ENCODE measurements around the gene THAP7. TPM values are rescaled to one million over a fixed set of nuclear protein-coding genes. Genes with fewer than 3 reads are reported as not detected.

THAP7 gene
- total and polyA plus RNA-seq, 2 of the 4 experiments (the other 2 are of a cell fraction), result 14.2 to 19.8 TPM

GRCh38 chr22:20976291-20976877 is 25.5 kb downstream of the THAP7 start:
- H3K23ac ChIP-seq (ENCODE audit: low read depth, low read length), result no peak overlapping the region
- whole genome bisulfite sequencing, 2 experiments (ENCODE audit: extremely low coverage in 2 of 2, insufficient read length in 1 of 2), result 84% methylated on average over 14 of the region's 24 CpGs; no CpG with 5 or more reads in 1 of the 2 experiments
- H2BK120ac ChIP-seq (ENCODE audit: low read depth, low read length), result no peak overlapping the region
- H3K27ac ChIP-seq (ENCODE audit: insufficient read depth, low read length), result no peak overlapping the region
- H3K56ac ChIP-seq (ENCODE audit: extremely low read depth, insufficient read depth, low read length), result no peak overlapping the region
- ChIA-PET CTCF (no interaction called here), POLR2A (ENCODE audit: unreplicated experiment) (no interaction called here)
- peaks cover 2% of the 10 kb centered on the region for H3K4me1 ChIP-seq (ENCODE audit: control insufficient read depth, insufficient read depth, low read length)
- intact Hi-C loops (cut with micrococcal nuclease), result no loop called here
- no TSS peak for BruUV-seq (replicated peaks)
- dilution Hi-C loops (cut with HindIII; ENCODE audit: low sequenced_read_pairs, unreplicated experiment), result no loop called here
- no peak overlapping the region for H3K18ac ChIP-seq (ENCODE audit: low read depth, low read length)
- no peak overlapping the region for H3K4me2 ChIP-seq (ENCODE audit: low read depth, low read length)
- TF ChIP-seq MXI1 (IDR thresholded peaks at IDR 0.05; ENCODE audit: borderline replicate concordance, low read depth, low read length) (no peak), RFX5 (IDR thresholded peaks at IDR 0.05; ENCODE audit: low read depth, low read length) (no peak), MAZ (IDR thresholded peaks at IDR 0.05; ENCODE audit: borderline replicate concordance, low read depth, low read length) (no peak), CEBPB (IDR thresholded peaks at IDR 0.05; ENCODE audit: low read depth, low read length) (no peak), MAFK (IDR thresholded peaks at IDR 0.05; ENCODE audit: low read depth, low read length) (no peak), POLR2A (IDR thresholded peaks at IDR 0.05; ENCODE audit: low read depth, low read length) (no peak), CHD1 (IDR thresholded peaks at IDR 0.05; ENCODE audit: low read depth, low read length) (no peak), FOS (IDR thresholded peaks at IDR 0.05; ENCODE audit: low read depth, low read length) (no peak), SMC3 (IDR thresholded peaks at IDR 0.05; ENCODE audit: low read depth, low read length) (no peak), NFE2L2 (IDR thresholded peaks at IDR 0.05; ENCODE audit: low read depth, low read length) (no peak), RCOR1 (IDR thresholded peaks at IDR 0.05; ENCODE audit: insufficient replicate concordance, low read length) (no peak), BHLHE40 (IDR thresholded peaks at IDR 0.05; ENCODE audit: low read depth, low read length) (no peak), RAD21 (IDR thresholded peaks at IDR 0.05; ENCODE audit: low read length) (no peak)
- TF ChIP-seq, protein P1, sequence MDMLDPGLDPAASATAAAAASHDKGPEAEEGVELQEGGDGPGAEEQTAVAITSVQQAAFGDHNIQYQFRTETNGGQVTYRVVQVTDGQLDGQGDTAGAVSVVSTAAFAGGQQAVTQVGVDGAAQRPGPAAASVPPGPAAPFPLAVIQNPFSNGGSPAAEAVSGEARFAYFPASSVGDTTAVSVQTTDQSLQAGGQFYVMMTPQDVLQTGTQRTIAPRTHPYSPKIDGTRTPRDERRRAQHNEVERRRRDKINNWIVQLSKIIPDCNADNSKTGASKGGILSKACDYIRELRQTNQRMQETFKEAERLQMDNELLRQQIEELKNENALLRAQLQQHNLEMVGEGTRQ (IDR thresholded peaks at IDR 0.05; ENCODE audit: low read depth, low read length), result no peak
- H3K9ac ChIP-seq (ENCODE audit: low read depth, low read length), result no peak overlapping the region
- H2BK5ac ChIP-seq (ENCODE audit: low read depth, low read length, poor library complexity, severe bottlenecking), result no peak overlapping the region
- peaks cover 17% of the 10 kb centered on the region; the same call in 1 of the 2 replicates for H3K9me1 ChIP-seq (ENCODE audit: insufficient read depth, low read length)
- no peak overlapping the region for H2BK15ac ChIP-seq (ENCODE audit: low read depth, low read length)
- H3K27me3 ChIP-seq (ENCODE audit: control insufficient read depth, insufficient read depth, low read length), result peaks cover 2% of the 10 kb centered on the region; the same call in 1 of the 2 replicates
- no peaks in the 10 kb centered on the region for H3K36me3 ChIP-seq (ENCODE audit: control insufficient read depth, insufficient read depth, low read length)
- no peak overlapping the region for H3K4ac ChIP-seq (ENCODE audit: low read depth, low read length)
- H4K20me1 ChIP-seq (ENCODE audit: insufficient read depth, low read length), result no peaks in the 10 kb centered on the region
- peaks cover 3 to 10% of the 10 kb centered on the region in 2 experiments; a peak in 3 of 4 replicates for H3K79me1 ChIP-seq (ENCODE audit: low read depth in 1 of 2, low read length in 2 of 2)
- no peak overlapping the region for H3K4me3 ChIP-seq (ENCODE audit: insufficient read depth, low read depth, low read length)
- no peak overlapping the region for H2AK9ac ChIP-seq (replicated peaks; ENCODE audit: low read depth, low read length, poor library complexity)
- H4K5ac ChIP-seq (ENCODE audit: low read depth, low read length), result no peak overlapping the region
- H2AK5ac ChIP-seq (ENCODE audit: low read depth, low read length), result no peak overlapping the region
- DNase-seq (no peak), ATAC-seq (ENCODE audit: low read depth) (no peak)
- H3K14ac ChIP-seq (replicated peaks; ENCODE audit: low read depth, low read length), result no peak overlapping the region
- H4K8ac ChIP-seq (ENCODE audit: low read depth in 2 of 2, low read length in 2 of 2), result no peak overlapping the region
- H4K91ac ChIP-seq (ENCODE audit: insufficient read depth, low read depth, low read length), result no peak overlapping the region
- H2BK20ac ChIP-seq (ENCODE audit: low read depth, low read length), result no peak overlapping the region
- no peak overlapping the region for H2AFZ ChIP-seq (replicated peaks; ENCODE audit: low read length, poor library complexity)
- H3K9me3 ChIP-seq (ENCODE audit: control insufficient read depth, insufficient read depth, low read length), result peaks cover 10% of the 10 kb centered on the region
- in situ Hi-C loops (cut with MboI; ENCODE audit: low sequenced_read_pairs), result no loop called here
